Left forelimb (tissue), 1 donor: ENCODE results near the gene ERC1.
"Not testable (repeated sequence)": the region's sequence is repeated elsewhere in the genome, so short reads cannot be mapped to it uniquely, and the experiment has no call there.

Source experiments
- DNase-seq: peaks from one replicate; pipeline ENCODE4 v3.0.0-alpha.2; 2018; ENCODE audit warnings: low spot score

ERC1 gene

DNA sequence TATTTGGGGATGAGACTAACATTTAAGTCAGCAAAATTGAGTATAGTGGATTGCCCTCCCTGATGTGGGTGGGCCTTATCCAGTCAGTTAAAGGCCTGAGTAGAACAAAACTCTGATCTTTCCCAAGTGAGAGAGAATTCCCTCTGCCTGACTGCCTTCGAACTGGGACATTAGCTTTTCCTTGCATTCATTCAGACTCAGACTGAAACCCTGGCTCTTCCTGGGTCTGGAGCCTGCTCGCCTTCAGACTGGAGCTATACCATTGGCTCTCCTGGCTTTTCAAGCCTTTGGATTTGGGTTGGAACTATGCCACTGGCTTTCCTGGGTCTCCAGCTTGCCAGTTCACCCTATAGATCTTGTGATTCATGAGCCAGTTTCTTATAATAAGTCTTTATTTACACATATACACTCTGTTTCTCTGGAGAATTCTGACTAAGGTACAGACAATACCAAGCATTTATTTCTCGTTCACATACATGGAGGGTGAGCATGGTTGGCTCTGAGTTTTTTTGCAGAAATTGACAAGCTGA is 296.5 kb downstream of the ERC1 start:
- DNase-seq = no peak

DNA sequence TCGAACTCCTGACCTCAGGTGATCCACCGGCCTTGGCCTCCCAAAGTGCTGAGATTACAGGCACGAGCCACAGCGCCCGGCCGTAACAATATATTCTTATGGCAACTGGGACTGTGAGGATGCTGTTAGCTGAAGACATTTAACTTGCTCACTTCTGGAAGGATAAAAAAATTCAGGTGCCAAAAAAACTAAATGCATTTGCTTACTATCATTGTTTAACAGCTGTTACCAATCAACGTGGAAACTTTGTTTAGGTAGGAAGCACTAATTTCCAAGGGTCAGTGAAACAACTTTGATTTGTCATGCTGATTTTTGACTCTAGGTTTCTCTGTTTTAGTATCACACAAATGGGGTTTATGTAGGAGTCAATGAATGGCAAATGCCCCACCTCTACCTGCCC is 297.3 kb downstream of the ERC1 start:
- no peak for DNase-seq

DNA sequence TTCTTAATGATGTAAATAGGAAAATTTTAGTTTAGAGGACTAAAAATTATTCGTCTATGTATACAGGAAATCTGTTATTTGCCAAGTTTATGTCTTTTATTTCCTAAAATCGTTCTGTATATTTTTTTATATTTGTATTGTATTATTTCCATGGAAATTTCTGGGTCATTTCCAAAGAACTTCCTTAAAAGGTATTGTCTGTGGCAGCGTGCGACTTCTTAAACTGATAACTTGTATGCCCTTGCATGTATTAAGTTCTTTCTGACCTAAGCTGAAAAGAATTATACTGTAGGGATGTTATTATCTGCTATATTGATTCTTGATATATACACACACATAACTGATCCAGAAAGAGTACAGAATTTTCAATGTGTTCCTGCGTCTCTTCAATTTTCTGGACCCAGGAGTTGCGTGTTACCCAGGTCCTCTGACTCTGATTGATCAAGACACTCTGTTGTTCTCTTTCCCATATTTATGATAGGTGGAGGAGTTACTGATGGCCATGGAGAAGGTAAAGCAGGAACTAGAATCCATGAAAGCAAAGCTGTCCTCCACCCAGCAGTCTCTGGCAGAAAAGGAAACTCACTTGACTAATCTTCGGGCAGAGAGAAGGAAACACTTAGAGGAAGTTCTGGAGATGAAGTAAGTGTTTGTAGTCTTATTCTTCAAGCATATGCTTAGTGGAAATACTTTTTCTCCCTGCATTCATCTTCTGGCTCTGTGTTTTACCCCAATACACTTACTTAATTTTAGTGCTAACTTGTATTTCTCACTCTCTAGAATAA is 298.5 kb downstream of the ERC1 start:
- DNase-seq = no peak

DNA sequence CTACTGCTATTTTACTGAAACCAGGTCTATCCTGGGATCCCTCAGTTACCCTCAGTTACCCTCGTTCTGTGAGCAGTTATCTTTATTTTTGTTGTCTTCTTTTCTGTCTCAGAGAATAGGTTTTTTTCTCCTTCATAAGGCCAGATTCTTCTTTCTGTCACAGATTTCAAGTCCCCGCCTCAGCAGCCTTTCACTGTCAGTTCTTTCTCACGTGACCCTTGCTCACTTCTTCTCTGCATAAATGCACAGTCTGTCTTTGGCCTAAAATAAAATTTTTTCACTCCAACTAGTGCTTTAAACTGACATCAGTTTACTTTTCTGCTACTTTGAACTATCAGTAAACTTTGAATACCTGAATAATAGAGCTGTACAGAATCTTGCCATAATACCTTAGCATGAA is 299.7 kb downstream of the ERC1 start:
- no peak for DNase-seq

DNA sequence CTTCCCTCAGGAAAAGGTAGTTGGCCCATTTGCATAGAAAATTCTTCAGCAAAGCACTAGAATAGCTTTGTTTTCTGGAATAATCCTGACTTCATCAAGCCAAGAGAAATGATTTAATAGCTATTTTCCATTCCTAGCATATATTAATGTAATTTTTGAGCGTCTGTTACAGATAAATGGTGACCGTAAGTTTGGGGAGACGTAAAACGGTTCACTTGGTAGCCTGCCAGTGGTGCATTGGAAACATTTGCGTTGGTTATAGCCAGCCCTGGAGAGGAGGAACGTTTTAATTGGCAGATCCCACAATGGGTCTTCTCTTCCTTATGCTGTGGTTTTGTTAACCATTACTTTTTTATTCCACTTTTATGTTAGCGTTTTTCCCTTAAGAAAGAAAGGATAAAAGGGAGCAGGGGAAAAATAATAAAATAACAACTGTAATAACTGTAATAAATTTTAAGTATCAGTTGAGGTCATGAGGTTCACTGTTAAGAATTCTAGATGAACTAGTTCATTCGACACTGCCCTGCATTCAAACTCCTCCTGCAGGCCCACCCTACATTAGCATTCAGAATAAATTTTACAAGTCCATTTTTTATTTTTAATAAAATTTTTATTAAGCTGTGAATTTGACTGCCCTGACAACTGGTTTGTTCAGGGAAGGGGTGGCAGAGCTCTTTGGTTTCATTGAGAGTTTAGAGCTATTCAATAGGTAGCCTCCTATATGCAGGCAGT is 300.7 kb downstream of the ERC1 start:
- DNase-seq = peak; percentile 83

DNA sequence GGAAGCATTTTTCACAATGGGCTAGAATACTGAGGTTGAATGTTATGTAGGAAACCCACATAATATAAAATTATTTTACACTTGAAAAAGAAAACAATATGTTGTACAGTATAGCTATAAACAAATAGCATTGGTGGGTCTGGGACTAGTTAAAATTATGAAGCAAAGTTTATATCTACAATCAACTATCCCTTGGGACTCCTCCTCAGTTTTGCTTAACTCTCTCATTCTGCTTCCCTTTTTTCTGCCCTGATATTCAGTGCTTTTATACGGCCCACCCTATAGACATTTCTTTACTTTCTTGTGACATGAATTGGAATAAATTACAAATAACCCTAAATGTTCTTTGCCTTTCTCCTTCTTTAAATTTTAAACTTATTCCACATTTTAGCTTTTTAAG is 302.9 kb downstream of the ERC1 start:
- DNase-seq = no peak

DNA sequence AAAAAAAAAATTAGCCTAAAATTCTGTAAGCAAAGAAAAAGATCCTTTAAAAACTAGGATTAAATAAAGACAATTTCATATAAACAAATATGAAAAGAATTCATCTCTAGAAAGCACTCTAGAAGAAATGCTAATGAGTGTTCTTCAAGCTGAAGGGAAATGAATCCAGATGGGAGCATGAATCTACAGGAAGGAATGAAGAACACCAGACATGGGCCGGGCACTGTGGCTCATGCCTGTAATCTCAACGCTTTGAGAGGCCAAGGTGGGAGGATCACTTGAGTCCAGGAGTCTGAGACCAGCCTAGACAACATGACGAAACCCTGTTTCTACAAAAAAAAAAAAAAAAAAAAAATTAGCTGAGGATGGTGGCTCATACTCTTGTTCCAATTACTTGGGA is 306.2 kb downstream of the ERC1 start:
- DNase-seq = no peak

DNA sequence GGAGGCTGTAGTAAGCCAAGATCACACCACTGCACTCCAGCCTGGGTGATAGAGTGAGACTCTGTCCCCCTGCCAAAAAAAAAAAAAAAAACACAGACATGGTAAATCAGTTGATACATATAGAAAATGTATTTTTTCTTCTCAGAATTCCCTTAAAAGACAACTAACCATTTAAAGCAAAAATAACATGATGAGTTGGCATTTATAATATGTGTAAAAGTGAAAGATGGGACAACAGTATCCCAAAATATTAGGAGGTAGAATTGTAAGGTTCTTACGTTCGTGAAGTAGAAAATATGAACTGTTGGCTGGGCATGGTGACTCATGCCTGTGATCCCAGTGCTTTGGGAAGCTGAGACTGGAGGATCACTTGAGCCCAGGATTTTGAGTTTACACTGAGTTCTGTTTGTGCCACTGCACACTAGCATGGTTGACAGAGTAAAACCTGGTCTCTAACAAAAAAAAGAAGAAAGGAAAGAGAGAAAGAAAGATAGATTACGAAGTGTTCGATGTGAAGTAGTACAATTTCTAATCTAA is 306.7 kb downstream of the ERC1 start:
- no peak for DNase-seq

DNA sequence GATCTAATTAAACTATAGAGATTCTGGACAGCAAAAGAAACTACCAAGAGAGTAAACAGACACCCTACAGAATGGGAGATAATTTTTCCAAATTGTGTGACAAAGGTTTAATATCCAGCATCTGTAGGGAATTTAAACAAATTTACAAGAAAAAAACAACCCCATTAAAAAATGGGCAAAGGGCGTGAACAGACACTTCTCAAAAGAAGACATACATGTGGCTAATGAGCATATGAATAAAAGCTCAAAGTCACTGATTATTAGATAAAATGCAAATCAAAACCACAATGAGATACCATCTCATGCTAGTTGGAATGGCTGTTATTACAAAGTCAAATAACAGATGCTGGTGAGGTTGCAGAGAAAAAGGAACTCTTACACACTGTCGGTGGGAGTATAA is 309.4 kb downstream of the ERC1 start:
- no peak for DNase-seq

DNA sequence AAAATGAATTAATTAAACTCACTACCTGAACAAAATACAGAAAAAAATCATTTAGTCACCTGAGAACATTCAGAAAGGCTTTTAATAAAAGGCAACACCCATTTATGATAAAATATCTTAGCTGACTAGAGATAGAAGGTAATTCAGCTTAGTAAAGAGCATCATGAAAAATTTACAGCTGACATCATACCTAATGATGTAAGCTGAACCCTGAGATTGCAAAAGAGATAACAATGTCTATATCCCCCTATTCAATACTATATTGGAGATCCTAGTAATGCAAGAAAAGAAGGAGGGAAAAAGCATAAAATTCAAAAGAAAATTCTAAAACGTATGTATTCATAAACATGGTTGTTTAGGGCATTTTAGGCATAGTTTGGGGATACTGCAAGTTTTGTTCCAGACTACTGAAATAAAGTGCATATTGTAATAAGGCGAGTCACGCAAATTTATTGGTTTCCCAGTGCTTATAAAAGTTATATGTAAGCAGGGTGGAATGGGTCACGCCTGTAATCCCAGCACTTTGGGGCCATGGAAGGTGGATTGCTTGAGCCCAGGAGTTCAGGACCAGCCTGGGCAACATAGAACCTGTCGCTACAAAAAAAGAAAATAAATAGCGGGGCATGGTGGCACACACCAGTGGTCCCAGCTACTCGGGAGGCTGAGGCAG is 311.3 kb downstream of the ERC1 start:
- no peak for DNase-seq

DNA sequence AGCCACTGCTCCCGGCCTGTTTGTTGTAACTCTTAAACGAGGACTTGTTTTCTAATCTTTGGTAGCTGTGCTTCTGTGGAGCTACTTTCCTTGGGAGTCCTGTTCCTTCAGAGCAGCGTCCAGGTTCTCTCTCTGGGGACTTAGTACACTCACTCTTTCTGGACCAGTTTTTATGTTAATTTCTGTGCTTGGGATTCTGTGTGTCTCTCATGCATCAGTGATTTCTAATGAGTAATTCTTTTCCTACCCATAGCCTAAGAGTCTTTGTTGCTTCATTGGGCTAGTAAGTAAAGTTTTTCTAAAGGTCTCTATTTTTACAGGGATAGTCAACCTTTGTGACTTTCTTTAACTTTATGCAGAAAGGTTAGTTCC is 314.0 kb downstream of the ERC1 start:
- DNase-seq = no peak

DNA sequence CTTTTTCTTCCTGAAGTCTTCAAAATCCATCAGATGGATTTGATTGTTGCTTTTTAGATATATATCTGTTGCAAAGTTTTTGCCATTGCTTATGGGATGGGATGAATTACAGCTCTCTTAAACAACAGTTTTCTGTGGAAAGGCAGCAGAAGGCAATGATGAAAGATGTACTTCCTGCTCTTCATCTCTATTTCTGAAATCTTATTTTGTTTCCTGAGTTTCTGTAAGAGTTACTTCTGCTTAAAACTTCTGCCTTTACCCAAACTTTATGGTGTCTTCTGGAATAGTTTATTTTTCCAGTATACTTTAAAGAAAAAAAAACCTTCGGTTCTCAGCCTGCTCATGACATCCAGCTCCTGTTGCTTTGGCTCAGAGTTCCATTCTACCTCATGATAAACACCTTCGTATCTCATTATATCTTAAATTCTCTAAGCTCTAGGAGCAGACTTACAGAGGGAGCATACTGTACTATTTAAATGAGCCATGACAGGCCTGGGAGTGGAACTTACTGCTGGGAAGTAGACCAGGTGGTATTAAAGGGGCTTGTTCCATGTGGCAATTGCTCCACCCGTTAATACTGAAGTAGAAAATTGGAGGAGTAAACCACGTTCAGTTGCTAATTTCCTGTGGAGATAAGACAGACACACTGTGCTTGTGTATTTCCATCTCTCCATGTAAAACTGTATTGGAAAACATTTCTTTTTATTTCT is 314.9 kb downstream of the ERC1 start:
- no peak for DNase-seq

DNA sequence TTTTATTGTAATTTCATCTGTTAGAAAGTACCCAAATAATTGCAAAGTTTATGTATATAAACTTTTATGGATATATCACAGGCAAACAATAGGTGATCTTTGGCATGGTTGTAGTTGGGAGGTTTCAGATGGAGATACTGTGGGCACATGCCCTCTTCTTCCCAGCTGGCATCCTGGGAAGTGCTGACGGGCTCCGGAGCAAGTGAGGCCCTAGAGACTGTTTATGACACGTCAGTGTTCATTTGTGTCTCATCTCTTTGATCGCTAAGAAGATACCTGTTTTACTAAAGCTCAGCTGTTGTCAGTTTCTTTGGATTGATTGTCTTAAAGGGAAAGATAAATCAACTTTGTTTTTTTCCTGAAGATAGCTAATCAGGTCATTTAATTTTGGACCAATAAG is 315.8 kb downstream of the ERC1 start:
- DNase-seq = no peak

DNA sequence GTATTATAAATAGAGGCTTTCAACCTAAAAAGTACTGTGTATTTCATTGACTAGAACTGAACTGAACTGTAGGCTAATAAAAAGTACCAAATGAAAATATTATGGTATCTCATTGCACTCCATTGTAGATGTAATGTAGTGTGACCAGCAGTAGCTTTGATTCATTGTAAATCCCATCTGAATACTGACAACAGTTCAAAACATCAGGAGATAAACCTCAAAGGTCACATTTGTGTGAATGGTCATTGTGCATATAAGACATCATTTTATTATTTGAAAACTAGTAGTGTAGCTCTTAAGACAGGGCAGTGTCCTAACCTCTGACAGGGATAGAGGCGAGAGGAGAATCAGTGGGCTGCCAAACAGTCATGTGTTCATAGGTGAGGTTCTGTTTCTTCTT is 316.8 kb downstream of the ERC1 start:
- DNase-seq = no peak

DNA sequence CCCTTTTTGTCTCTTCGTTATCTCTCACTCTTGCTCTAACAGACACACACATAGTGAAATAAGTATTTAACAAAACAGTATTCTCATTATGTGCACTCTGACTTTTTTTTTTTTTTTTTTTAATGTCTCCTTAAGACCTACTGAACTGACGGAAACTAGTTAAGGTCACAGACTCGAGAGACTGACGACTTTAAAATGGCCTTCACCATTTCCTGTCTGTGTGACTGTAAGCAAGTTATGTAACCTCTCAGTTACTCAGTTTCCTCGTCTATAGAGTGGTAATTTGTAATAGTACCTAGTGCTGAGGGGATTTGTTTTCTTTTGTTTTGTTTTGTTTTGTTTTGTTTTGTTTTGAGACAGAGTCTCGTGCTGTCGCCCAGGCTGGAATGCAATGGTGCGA is 318.6 kb downstream of the ERC1 start:
- DNase-seq = no peak

DNA sequence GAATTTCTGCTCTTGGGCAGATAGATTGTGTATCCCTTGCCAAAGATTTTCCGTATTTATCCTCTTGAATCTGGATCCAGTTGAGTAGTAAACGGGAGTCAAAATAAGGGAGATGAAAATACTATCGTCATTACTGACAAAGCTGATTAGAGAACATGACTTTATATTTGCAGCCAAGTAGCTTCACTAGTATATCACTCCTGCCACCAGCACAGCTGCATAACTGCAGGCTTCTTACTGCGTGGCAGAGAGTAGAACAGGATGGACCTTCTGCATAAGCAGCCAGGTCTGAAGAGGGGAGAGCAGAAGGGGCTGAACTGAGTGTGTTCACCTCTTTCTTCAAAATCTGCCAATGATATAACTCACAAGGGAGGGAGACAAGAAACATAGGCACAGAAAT is 319.6 kb downstream of the ERC1 start:
- DNase-seq = no peak

DNA sequence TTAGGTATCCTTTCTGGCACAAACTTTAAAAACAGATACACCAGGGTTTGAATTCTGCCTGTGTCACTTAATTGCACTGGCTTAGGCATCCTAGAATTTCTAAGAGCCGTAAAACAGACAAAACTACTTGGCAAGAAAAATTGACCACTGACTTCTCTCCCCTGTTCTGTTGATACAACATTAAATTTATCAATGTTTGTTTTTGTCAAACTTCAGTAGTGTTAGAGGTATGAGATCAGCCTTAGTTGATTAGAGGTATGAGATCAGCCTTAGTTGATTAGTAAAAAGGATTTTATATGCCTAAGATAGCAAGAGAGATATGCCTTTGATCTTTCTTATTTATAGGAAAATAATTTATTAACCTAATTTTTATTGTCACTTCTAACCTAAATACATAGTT is 320.1 kb downstream of the ERC1 start:
- no peak for DNase-seq

DNA sequence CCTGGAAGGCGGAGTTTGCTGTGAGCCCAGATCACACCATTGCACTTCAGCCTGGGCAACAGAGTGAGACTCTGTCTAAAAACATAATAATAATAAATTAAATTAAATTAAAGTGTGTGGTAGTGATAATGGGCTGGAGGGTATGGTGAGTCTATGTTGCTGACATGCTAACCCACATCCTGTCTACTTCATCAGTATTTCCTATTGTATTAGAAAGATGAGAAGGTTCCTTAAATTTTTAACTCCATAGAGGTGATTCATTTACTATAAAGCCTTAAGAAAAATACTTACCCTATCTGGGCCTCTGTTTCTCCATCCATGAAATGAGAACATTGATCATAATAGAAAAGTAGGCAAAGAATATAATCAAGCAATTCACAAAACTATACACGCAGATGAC is 322.9 kb downstream of the ERC1 start:
- DNase-seq = no peak

DNA sequence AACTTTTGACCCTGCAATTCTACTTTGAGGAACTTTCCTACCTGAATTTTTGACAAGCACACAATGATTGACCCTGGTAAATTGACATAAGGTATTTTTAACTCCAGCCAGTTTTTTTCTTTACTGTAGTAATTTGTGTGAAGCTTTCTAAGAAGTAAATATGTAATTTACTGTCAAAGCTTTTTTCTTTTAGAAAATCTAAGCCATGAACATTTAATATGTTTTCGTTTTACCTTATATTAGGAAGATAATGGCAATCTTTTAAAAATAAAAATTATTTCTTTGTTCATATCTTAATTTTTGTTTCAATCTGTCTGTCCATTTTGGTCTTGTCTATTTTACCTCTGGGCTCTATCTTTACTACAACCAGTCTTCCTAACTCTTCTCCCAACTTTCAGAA is 323.5 kb downstream of the ERC1 start:
- DNase-seq = no peak

DNA sequence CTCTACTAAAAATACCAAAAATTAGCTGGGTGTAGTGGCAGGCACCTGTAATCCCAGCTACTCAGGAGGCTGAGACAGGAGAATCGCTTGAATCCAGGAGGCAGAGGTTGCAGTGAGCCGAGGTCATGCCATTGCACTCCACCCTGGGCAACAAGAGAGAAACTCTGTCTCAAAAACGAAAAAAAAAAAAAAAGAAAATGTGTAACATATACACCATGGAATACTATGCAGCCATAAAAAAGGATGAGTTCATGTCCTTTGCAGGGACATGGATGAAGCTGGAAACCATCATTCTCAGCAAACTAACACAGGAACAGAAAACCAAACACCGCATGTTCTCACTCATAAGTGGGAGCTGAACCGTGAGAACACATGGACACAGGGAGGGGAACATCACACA is 326.0 kb downstream of the ERC1 start:
- DNase-seq = not testable (repeated sequence)

DNA sequence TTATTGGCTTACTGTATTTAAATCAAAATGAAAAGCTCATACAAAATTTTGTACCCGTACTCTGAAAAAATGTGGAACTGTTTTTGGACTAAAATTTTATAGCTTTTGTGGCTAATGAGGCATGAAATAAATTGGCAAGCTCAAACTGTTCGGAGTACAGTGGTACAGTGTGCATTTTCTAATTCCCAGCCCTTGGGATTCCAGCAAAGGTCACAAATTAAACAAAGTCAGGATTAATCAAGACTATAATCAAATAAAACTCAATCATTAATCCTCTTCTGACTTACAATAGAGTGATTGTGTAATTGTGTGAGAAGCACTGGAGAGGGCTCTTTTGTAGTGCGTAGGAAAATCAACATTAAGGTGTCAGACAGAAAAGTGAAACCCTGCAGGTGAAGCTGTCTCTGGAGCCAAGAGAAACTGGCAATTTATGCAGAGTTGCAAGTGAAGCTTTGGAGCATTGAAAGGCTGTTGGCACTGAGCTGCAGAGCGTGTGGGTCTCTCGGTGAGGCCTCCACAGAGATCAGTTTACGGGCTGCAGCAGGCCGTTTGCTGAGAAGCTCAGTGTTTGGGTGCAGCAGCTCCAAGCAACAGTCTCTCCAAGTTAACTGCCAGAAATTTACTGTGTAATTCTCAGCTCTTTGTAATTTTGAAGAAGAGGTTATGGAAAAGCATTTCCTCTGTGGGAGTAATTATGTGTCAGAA is 327.5 kb downstream of the ERC1 start:
- peak; percentile 67 for DNase-seq
